Mucosa of descending colon (tissue), 3 donors: ENCODE measurements around the gene RHBDL3. TPM values are rescaled to one million over a fixed set of nuclear protein-coding genes. Genes with fewer than 3 reads are reported as not detected.

Experiments used
- ATAC-seq: fragments of 200-7000 bp; cut with Tn5 transposase; one replicate; pipeline ENCODE4 v1.9.1; 2020; ENCODE audit warnings: mild to moderate bottlenecking, moderate library complexity
- DNase-seq, 3 donors: peaks; one replicate each; pipeline ENCODE4 v3.0.0-alpha.2; 2020
- H3K36me3 ChIP-seq: fragments of 200-600 bp; one replicate; pipeline ENCODE4 v1.8.0; 2021; ENCODE audit warnings: low read depth, mild to moderate bottlenecking
- H3K4me1 ChIP-seq: fragments of 200-600 bp; one replicate; pipeline ENCODE4 v1.8.0; 2021; ENCODE audit warnings: low read depth, mild to moderate bottlenecking
- H3K4me3 ChIP-seq: fragments of 200-600 bp; one replicate; pipeline ENCODE4 v1.8.0; 2021; ENCODE audit warnings: mild to moderate bottlenecking
- H3K9me3 ChIP-seq: fragments of 200-600 bp; one replicate; pipeline ENCODE4 v1.8.0; 2021; ENCODE audit warnings: mild to moderate bottlenecking
- CTCF ChIP-seq: fragments of 200-600 bp; IDR thresholded peaks from one replicate; pipeline ENCODE4 v1.8.0; 2022; ENCODE audit warnings: antibody characterized with exemption, mild to moderate bottlenecking
- intact Hi-C, 2 donors: fragments of 100-400 bp; cut with DNase I in 1 of 2; cut with micrococcal nuclease in 1 of 2; formaldehyde crosslinking; loops; one replicate each; pipeline versions ENCODE4 v1.11.0 to v1.11.1; 2022; cut with DNase I, micrococcal nuclease
- total RNA-seq, 3 donors: library from RNA; stranded (reverse); fragmentation: NEBNext Ultra II Directional in 2 of 3; extraction: Animal tissue kit (Norgen Biotek cat#: 25700) in 2 of 3; gene quantifications; one replicate each; pipeline versions ENCODE4 v1.2.1 to v1.2.4, GENCODE V29; 2021 to 2023
- donor health status: DM: no; HTN: no; CAD: no; lungs with moderate emphysema.
- donor health status: DM: no; HTN: no; CAD: no.
- donor health status: DM: no; HTN: yes; CAD: no.

The RHBDL3 gene
- total RNA-seq, 3 donors from 2014 or later, result 0.52 to 2.3 (median 1.3) TPM

GRCh38 chr17:32274101-32274500 is 8.5 kb downstream of the RHBDL3 start:
- Histone ChIP-seq H3K36me3 (no peaks in the 10 kb centered on the region), H3K4me3 (no peak overlapping the region), H3K4me1 (no peaks in the 10 kb centered on the region), H3K9me3 (no peaks in the 10 kb centered on the region)
- no peak for ATAC-seq
- no peak for TF ChIP-seq CTCF
- DNase-seq, result no peak
- intact Hi-C loops, result no loop called here

GRCh38 chr17:32274643-32275042 is 9.0 kb downstream of the RHBDL3 start:
- Histone ChIP-seq H3K36me3 (no peaks in the 10 kb centered on the region), H3K4me3 (no peak overlapping the region), H3K9me3 (no peaks in the 10 kb centered on the region), H3K4me1 (no peaks in the 10 kb centered on the region)
- DNase-seq (no peak), ATAC-seq (no peak)
- intact Hi-C loops, result no loop called here
- no peak for TF ChIP-seq CTCF

GRCh38 chr17:32275060-32276042 is 9.7 kb downstream of the RHBDL3 start:
- TF ChIP-seq CTCF, result no peak
- no peak overlapping the region for H3K4me3 ChIP-seq
- H3K36me3 ChIP-seq, result no peaks in the 10 kb centered on the region
- ATAC-seq (peak; percentile 17), DNase-seq (no peak)
- intact Hi-C loops, result no loop called here
- H3K9me3 ChIP-seq, result no peaks in the 10 kb centered on the region
- no peaks in the 10 kb centered on the region for H3K4me1 ChIP-seq

GRCh38 chr17:32276171-32276601 is 10.6 kb downstream of the RHBDL3 start:
- Histone ChIP-seq H3K4me1 (no peaks in the 10 kb centered on the region), H3K36me3 (no peaks in the 10 kb centered on the region), H3K9me3 (no peaks in the 10 kb centered on the region), H3K4me3 (no peak overlapping the region)
- no peak for TF ChIP-seq CTCF
- DNase-seq, result no peak
- intact Hi-C loops, result no loop called here
- ATAC-seq, result no peak

GRCh38 chr17:32277284-32277683 is 11.7 kb downstream of the RHBDL3 start:
- no peaks in the 10 kb centered on the region for H3K4me1 ChIP-seq
- TF ChIP-seq CTCF, result no peak
- no peaks in the 10 kb centered on the region for H3K9me3 ChIP-seq
- no peaks in the 10 kb centered on the region for H3K36me3 ChIP-seq
- intact Hi-C loops, result no loop called here
- no peak for DNase-seq
- no peak overlapping the region for H3K4me3 ChIP-seq
- no peak for ATAC-seq
